ENCODE measurements around the gene HSF5.

HSF5 gene

DNA sequence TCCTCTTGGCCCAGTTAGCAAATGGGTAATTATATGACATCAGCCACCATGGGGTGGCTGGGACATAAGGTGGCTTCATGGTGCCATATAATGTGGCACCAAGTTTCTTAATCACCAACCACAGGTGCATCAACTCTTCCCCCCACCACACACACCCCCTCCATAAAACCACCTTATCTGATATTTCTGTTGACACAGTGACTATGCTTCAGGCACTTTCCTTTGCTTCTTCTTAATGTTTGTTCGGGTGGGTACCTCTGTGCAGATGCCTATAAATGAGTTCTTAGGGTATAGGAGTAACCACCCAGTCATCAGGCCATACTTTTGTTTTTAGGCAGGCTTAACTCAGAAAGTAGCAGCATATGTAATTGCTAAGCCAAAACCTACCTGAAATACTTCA is 100.4 kb downstream of the HSF5 start:
- DNase-seq (ENCODE audit: low read depth) = no peak
- TF ChIP-seq, protein P1, sequence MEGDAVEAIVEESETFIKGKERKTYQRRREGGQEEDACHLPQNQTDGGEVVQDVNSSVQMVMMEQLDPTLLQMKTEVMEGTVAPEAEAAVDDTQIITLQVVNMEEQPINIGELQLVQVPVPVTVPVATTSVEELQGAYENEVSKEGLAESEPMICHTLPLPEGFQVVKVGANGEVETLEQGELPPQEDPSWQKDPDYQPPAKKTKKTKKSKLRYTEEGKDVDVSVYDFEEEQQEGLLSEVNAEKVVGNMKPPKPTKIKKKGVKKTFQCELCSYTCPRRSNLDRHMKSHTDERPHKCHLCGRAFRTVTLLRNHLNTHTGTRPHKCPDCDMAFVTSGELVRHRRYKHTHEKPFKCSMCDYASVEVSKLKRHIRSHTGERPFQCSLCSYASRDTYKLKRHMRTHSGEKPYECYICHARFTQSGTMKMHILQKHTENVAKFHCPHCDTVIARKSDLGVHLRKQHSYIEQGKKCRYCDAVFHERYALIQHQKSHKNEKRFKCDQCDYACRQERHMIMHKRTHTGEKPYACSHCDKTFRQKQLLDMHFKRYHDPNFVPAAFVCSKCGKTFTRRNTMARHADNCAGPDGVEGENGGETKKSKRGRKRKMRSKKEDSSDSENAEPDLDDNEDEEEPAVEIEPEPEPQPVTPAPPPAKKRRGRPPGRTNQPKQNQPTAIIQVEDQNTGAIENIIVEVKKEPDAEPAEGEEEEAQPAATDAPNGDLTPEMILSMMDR (conservative IDR thresholded peaks at IDR 0.05; ENCODE audit: low read depth, low read length) = no peak
- H3K4me3 ChIP-seq (ENCODE audit: low read length) = no peak overlapping the region

DNA sequence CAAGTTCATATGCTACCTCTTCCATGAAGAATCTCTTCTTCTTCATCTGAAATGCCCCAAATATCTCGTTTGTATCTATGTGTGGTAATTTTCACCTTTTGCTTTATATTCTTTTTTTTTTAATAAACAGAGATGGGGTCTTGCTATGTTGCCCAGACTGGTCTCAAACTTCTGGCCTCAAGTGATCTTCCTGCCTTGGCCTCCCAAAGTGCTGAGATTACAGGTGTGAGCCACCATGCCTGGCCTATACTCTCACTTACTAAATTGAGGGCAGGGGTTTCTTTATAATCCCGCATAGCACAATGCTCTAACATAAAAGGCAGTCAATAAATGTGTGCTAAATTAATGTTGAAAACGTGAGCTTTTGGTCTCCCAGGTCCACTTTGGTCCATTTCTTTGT is 101.5 kb downstream of the HSF5 start:
- TF ChIP-seq, protein P1 (conservative IDR thresholded peaks at IDR 0.05; ENCODE audit: low read depth, low read length) = no peak
- H3K4me3 ChIP-seq (ENCODE audit: low read length) = no peak overlapping the region
- DNase-seq (ENCODE audit: low read depth) = no peak

DNA sequence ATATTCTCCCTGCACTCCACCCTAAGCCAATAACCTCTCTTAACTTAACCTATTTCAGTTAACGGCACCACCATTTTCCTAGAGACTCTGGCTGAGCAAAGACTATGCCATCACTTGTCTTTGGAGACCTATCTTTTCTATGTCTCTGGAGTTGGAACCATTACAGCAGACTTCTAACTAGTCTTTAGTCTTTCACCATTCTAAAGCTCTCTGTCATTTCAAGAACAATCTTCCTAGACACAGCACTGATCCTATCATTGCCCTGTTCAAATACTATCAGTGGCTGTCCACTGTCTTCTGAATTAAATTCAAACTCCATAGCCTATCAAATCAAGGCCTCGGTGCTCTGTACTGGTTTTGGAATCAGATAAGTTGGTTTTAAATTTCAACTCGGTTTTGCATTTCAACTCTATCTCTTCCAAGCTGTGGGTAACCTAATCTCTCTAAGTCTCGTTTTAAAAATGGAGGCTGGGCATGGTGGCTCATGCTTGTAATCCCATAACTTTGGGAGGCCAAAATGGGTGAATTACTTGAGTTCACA is 102.8 kb downstream of the HSF5 start:
- TF ChIP-seq, protein P1 (conservative IDR thresholded peaks at IDR 0.05; ENCODE audit: low read depth, low read length) = no peak
- H3K4me3 ChIP-seq (ENCODE audit: low read length) = no peak overlapping the region
- DNase-seq (ENCODE audit: low read depth) = no peak

DNA sequence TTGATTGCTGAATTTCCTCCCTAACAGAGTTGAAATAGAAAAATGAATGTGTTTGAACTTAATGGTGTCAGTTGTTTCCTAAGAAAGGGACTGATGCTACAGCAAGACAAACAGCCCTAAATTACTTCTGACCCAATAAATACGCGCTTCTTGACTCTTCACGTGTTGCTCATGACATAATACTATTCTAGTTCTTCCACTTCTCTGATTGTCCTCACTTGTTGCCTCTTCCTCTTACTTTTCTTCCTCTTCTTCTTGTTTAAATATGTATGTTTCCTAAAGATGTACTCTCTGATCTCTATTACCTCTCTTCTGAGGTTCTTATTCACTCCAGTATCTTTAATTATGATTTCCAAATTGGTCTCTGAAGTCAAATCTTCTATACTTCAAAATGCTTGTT is 103.3 kb downstream of the HSF5 start:
- no peak overlapping the region for H3K4me3 ChIP-seq (ENCODE audit: low read length)
- TF ChIP-seq, protein P1 (conservative IDR thresholded peaks at IDR 0.05; ENCODE audit: low read depth, low read length) = no peak
- no peak for DNase-seq (ENCODE audit: low read depth)

DNA sequence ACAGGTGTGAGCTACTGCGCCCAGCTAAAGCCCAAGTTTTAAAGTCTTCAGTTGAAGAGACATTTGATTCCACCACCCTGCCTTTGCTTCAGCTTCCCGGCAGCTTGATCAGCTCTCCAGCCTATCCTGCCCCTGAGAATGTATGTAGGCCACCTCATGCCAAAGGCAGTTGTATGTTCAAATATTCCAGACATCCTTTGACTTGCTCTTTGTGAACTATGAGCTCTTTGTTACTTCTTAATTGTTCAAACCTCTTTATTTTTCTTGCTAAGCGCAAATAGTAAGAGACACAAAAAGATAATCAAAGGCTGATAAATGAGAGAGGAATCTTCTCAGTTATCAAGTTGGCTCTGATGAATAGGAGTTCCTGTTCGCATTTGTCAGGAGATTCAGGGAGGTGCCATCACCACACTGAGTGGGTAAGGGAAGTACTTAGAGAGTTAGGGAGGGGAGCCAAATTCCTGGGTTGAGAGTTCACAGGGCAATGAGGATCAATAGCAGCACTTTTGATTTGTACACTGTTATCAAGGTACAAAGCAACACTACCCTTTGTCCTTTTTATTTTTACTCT is 104.2 kb downstream of the HSF5 start:
- TF ChIP-seq, protein P1 (conservative IDR thresholded peaks at IDR 0.05; ENCODE audit: low read depth, low read length) = no peak
- no peak for DNase-seq (ENCODE audit: low read depth)
- no peak overlapping the region for H3K4me3 ChIP-seq (ENCODE audit: low read length)

DNA sequence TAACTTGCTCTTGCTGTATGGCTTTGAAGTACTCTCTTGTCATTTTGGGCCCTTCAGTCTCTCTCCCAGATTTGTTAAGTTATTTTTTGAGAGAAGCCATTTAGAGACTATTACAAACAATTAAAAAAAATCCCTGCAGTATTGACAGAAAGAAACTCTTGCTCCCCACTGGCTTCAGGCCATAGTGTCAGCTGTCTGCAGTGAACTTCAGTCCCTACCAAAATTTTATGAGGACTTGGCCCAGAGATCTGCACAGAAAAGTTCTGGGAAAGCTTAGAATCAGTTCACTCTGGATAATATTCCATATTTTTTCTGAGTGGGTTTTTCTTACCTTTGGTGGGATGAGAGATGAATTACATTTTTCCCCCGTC is 105.4 kb downstream of the HSF5 start:
- TF ChIP-seq, protein P1 (conservative IDR thresholded peaks at IDR 0.05; ENCODE audit: low read depth, low read length) = no peak
- H3K4me3 ChIP-seq (ENCODE audit: low read length) = no peak overlapping the region
- DNase-seq (ENCODE audit: low read depth) = no peak

DNA sequence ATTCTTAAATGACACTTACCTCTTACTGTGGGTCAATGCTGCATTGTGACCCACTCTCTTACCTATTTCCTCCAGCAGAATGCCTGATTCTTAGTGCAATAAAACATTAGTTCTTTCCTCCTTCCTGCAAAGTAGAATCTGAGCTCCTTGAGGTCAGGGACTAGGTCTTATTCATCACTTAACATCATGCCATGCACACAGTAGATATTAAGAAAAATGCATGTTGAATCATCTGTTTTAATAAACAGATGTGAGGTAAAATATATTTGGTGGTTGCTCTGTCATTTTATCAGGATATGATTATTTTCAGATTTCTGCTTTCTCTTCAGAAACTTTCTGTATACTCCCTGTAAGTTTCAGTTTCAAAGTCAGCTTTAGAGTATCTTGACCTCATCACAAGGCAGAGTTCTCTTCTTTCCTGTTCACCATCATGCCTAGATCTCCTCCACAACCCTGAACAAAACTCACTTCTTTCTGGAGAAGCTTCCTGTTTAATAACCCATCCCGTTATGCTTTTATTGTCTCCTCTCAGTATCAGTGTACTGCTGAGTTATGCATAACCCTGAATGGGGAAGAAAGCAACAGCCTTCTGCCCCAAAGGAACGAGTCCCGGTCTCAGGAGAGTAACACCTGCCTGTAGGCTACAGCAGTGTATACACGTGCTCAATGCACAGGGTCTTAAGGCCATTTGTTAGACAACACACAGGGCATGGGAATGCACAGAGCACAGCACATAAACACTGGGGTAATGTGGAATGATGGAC is 105.9 kb downstream of the HSF5 start:
- TF ChIP-seq, protein P1 (conservative IDR thresholded peaks at IDR 0.05; ENCODE audit: low read depth, low read length) = no peak
- no peak overlapping the region for H3K4me3 ChIP-seq (ENCODE audit: low read length)
- no peak for DNase-seq (ENCODE audit: low read depth)
